GM18951 (cell line): Measurements from ENCODE around the gene TIMP3.

Source experiments
- POLR2A ChIP-seq: IDR thresholded peaks from 4 replicates; pipeline ENCODE4 v1.6.1; 2011; ENCODE audit warnings: mild to moderate bottlenecking; ENCODE audit not compliant: insufficient read length, insufficient read depth; ENCODE audit errors: extremely low read depth
- in situ Hi-C: fragments of 300-500 bp; cut with MboI; formaldehyde crosslinking; loops from one replicate; pipeline ENCODE4 v1.12.0; 2022; ENCODE audit warnings: low sequenced_read_pairs, mixed read lengths, inconsistent platforms; ENCODE audit not compliant: unreplicated experiment

TIMP3 gene

DNA sequence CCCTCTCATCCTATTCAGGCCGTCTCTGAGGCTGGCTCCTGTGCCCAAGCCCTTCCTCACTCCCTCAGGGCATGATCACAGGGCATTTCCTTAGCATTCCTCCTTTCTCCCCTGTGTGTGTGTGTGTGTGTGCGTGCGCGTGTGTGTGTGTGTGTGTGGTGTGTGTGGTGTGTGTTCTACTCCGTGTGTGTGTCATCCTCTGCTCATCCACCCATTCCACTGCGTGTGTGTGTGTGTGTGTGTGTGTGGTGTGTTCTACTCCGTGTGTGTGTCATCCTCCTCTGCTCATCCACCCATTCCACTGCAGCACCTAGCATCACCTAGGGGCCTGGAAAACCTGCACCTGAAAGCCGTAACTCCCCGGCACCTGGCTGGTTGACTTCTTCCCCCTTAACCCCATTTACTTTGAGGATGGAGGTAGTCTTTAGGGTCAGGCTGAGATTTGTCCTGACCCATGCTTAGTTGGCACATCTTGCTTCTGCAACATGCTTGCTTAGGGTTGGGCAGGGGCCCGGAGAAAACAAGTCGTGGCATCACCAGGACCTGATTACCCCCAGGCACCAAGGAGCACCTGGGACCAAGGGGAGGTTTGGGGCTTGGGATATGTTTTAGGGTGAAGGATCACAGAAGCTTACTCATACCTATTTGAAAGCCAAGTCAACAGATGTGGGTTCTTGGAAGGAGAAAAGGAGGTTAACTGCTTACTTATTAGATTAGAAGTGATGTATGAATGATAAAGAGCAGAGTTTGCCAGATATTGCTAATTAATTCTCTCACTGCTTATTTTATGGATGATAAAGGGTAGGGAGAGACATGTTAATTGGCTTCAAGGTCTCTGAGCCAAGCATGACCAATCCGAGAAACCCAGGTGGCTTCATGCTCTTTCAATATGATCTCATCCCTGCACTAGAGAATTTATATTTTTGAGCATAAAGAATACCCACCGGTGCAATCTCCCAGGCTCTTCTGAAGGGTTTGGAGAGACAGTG is 18.9 kb downstream of the TIMP3 start:
- TF ChIP-seq POLR2A: no peak
- in situ Hi-C loops: loop anchor here (25.0 kb wide), 1 partner anchor 283 kb away; no protein-coding TSS in a partner anchor

DNA sequence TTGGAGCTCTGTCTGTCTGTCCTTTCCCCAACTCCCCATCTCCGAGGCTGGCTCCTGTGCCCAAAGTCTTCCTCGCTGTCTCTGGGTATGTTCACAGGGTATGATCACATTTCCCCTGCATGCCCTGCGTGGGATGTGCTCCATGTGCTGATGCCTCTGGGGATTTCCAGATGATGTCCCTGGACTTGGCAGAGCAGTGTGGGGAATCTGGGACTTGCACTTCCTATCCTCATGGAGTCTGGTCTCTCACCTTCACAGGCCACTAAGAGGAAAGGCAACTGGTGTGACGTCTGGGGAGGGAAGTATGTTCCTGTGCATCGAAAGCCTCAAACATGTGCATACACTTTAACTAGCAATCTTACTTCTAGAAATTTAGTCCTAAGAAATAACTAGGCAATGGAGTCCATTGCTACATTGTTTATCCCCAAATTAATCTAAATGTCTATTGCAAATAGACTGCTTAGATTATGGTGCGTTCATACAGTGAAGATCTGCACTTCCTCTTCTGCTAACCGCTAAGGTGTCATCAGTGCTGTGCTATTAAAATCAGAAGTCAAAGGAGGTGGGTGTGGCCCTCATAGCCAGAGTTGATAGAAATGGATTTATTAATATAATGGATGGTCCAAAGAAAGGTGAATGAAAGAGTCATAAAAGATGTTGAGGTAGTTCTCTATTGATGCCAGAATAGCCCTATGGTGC is 20.8 kb downstream of the TIMP3 start:
- no peak for TF ChIP-seq POLR2A
- in situ Hi-C loops: loop anchor here (25.0 kb wide), 1 partner anchor 285 kb away; no protein-coding TSS in a partner anchor

DNA sequence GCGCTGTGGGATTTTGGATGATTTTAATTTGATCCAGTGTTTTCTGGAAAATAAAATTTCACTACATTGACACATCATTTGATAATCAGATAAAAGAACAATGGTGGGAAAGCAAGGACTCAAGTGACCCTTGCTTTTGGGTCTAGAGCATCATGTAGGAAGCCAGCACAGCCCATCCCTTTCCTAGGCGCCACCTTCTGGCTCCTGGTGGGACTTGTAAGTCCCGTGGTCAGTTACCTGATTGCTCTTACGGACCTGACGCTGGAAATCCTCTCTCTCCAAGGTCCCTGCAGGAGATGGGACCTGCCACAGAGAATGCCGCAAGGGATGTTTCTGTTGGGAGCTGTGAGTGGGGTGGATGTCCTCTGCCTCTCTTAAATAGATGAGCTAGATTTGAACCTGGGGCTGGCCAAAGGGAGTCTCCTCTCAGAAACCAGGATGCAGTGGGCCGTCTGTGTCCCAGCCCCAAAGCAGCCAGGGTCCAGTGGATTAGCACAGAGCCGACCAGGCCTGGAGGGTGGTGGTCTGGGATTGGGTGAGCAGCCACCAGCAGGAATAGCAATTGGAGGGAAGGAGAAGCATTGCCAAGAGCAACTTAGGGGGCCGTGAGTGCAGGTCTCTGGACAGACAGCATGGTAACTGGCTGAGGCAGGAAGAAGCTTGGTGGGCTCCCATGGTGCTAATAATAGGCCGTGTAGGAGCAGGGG is 21.7 kb downstream of the TIMP3 start:
- no peak for TF ChIP-seq POLR2A

DNA sequence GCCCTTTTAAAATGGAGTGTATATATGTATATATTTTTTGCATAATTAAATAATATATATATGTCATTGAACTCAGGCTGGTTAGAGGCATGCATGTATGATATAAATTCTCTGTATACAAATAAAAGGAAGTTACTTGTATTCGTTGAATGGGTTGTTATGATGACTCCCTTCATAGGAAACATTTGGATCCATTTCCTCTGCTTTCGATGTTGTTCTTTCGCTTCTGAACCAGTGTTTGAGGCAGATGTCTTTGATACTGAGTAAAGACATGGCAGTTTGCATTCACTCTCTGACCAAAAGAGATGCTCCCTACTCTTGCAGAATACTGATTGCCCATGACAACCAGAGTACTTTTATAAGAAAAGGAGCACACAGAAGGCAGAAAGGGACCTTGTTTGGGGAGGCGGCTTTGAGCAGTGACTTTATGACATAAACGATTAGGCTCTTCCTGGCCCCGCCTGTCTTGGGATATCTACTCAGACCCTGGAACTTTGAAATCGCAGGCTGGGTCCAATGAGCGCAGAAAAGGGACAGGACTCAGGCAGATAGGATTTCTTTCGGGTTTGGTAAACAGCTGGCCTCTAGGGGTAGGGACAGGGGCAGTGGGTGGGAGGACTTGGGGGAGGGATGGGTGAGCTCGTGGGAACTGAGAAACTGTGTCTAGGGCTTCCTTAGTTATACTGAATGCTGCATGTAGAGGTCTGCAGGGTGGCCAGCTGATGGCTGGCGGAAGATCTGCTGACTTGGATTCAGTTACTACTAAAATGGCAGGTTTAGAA is 23.2 kb downstream of the TIMP3 start:
- in situ Hi-C loops: loop anchor here (25.0 kb wide), 1 partner anchor 287 kb away; no protein-coding TSS in a partner anchor

More for the DNA sequence above, 21.7 kb downstream of the TIMP3 start:
- in situ Hi-C loops: loop anchor here (25.0 kb wide), 1 partner anchor 286 kb away; no protein-coding TSS in a partner anchor

DNA sequence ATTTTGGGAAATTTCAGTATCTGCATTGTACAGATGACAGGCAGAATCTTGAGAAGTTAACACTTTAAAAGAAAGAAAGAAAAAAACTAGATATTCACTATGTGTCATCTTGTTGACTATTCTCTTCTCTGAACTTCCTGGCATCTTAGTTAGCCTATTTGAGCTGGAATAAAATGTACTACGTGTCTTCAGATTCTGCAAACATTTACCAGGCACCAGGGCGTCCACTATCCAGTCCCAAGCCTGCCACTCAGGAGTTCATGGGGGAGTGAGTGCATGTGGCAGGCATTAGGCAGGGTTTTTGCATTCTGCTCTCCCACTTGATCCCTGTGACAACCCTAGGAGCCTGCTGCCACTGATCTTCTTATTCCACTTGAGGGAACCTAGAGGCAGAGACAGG is 25.0 kb downstream of the TIMP3 start:
- TF ChIP-seq POLR2A: no peak
- in situ Hi-C loops: no loop called here

More for the DNA sequence above, 23.2 kb downstream of the TIMP3 start:
- no peak for TF ChIP-seq POLR2A

DNA sequence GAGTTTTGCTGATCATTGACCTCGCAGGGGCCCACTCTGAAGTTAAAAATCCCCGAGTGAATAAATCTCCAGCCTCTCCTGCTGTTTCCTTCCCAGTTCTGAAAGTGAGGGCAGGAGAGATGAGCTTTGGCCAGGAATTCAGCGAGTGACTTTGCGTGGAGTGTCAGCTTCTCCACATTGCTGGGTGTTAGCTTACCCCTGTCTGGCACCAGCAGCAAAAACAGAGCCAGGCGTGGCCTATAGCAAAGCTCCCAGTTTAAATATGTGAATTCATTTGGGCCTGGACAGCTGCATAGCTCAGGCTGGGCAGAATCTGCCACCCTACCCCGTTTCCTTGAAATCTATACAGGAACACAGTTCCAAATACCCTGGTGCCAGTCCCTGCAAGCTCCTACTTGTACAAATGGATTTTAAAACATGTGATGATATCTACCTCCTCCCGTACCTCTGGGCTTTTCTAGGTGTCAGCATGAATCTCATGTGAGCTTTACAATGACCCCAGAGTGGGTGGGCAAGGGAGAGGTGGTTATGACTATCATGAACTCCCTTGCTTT is 25.6 kb downstream of the TIMP3 start:
- in situ Hi-C loops: no loop called here
- no peak for TF ChIP-seq POLR2A

DNA sequence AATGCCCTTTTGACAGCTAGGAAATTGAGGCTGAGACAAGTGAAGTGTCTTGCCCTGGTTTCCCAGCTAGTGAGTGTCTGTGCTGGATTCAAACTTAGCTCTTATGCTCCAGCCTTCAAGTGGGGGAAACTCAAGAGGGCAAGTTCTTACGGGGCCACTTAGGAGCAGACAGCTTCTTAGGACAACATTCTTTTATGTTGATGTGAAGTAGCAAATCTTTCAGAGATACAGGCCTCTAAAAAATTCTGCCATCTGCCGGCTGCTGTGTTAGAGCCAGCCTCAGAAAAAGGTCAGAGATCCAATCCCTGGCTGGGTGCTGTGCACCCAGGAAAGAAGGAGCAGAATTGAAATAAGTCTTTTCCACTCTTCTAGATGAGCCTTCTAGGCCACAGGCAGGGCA is 26.6 kb downstream of the TIMP3 start:
- no peak for TF ChIP-seq POLR2A
- in situ Hi-C loops: no loop called here

DNA sequence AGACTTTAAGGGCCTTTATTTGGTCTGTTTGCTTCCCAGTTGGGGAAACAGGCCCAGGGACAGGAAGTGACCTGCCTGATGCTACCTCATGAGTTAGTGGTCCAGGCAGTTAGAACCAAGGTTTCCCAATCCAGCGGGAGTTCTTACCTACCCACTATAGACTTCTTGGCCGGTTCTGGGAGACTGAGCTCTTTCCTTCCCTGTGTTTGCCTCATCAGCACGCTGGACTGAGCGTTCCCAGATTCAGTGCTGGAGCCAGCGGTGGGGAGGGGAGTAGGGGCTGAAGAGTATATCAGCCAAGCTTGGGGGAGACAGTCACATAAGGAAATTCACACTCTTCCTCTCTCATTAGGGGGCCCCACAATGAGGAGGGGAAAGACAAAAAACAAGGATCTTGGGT is 27.1 kb downstream of the TIMP3 start:
- in situ Hi-C loops: no loop called here

DNA sequence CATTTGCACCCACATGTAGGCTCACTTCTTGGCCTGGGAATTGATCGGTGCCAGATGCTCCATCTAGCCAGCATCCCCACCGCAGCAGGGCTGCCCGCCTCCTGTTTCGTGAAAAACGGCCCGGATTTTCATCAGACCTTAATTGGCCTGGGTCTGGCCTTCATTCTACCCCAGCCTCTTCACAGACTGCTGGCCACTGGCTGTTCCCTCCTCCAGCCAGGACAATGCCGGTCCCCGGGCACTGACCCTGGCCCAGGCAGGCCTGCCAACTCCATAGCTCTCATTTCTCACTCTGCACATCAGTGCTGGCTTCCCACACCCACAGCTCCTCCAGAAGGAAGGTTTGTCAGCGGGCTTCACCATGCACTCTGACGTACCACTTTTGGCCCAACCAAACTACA is 27.9 kb downstream of the TIMP3 start:
- in situ Hi-C loops: no loop called here
- TF ChIP-seq POLR2A: no peak

More for the DNA sequence above, 27.1 kb downstream of the TIMP3 start:
- no peak for TF ChIP-seq POLR2A

DNA sequence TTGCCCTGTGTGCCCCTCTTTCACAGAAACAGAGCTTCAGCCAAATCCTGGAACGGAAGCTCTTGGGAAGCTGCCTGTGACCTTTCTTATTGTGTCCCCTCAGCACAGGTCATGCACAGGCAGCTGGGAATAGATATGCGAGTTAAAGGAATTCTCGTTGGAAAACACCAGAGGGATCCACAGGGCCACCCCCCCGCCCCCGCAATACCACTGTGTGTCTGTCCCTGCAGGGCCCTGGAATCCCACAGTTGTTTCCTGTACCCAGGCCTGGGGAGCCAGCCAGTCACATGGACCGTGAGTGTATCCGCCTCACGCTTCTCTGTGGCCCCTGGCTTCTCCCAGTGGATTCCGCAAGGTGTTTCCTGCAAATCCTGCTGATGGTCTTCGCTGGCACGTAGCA is 29.0 kb downstream of the TIMP3 start:
- TF ChIP-seq POLR2A: no peak
- in situ Hi-C loops: no loop called here

DNA sequence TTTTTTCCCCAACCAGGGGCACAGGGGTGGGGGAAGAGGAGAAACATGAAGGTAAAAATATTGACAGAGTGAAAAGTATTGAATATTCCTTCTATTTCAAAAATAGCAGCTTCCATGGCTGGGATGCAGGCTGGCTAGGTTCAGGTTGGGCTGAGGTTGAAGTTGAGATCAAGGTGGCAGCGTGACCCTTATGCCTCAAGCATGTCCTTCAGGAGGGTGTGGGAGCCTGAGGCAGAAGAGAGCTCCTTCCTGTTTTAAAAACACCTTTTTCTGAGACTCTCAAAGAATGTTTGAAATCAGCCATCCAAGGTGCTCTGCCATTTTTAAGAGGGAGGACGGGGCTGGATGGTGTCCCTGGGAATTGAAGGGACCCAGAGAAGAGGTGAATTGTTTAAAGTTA is 29.5 kb downstream of the TIMP3 start:
- in situ Hi-C loops: no loop called here
- TF ChIP-seq POLR2A: no peak

DNA sequence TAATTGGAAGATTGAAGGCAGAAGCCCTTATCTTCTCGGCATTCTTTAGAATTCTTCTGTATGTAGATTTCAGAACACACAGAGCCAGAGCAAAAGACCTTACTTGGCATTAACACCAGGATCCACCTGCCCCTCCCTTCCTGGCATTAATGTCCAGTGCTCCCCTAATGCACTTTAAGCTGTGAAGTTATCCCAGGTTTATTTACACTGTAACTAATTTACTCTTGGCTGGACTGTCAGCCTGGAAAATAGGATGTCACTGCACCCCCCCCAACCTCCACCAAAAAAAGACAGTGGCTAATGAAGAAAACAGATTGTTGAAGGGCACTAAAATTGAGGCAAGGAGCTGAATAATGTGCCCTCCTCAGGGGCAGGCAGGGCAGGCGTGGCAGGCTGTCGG is 30.1 kb downstream of the TIMP3 start:
- in situ Hi-C loops: no loop called here
- TF ChIP-seq POLR2A: no peak

DNA sequence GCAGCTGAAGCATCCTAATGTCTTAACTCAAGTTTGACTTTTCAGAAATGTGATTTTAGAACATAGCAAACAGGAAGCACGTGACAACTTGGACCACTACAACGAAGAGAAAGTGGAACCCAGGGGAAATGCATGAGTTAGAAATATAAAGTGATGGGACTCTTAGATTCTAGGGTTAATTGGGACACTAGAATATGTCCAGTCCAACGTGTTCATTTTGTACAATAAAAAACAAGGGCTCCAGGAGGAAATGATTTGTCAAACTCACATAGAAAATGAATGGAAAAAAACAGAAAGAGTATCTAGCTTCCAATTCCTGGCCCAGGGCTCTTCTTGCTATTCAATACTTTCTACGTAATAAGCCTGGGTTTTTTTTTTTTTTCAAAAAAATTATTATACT is 30.7 kb downstream of the TIMP3 start:
- in situ Hi-C loops: no loop called here
- TF ChIP-seq POLR2A: no peak
